BLaER1 treated with 17β-estradiol and CSF1 and Interleukin-3, amounts not matched to agents 10 nM and 100 nM (cell line): ENCODE data around the gene PITPNB.

Experiments used
- H3K27ac ChIP-seq, 11 experiments: shearing (Covaris generic); formaldehyde crosslinking; 2 replicates each; pipeline ENCODE4 v1.8.1; 2022
- H3K27me3 ChIP-seq, 11 experiments: shearing (Covaris generic); formaldehyde crosslinking; 2 replicates each; pipeline ENCODE4 v1.8.1; 2022
- H3K36me3 ChIP-seq, 11 experiments: shearing (Covaris generic); formaldehyde crosslinking; 2 replicates each; pipeline ENCODE4 v1.8.1; 2022
- H3K4me1 ChIP-seq, 10 experiments: shearing (Covaris generic); formaldehyde crosslinking; 2 replicates each; pipeline ENCODE4 v1.8.1; 2022
- H3K4me2 ChIP-seq, 11 experiments: shearing (Covaris generic); formaldehyde crosslinking; 2 replicates each; pipeline ENCODE4 v1.8.1; 2022
- H3K4me3 ChIP-seq, 10 experiments: shearing (Covaris generic); formaldehyde crosslinking; 2 replicates each; pipeline ENCODE4 v1.8.1; 2022
- H3K9ac ChIP-seq, 11 experiments: shearing (Covaris generic); formaldehyde crosslinking; 2 replicates each; pipeline ENCODE4 v1.8.1; 2022
- H3K9me3 ChIP-seq, 11 experiments: shearing (Covaris generic); formaldehyde crosslinking; replicated peaks in 1 of 11; 2 replicates each; pipeline ENCODE4 v1.8.1; 2022
- H4K20me1 ChIP-seq, 11 experiments: shearing (Covaris generic); formaldehyde crosslinking; 2 replicates each; pipeline ENCODE4 v1.8.1; 2022
- Cebpa-rat ChIP-seq, 11 experiments: shearing (Covaris generic); IDR thresholded peaks; 2 replicates each; pipeline ENCODE4 v1.8.1; 2022

PITPNB gene

GRCh38 chr22:27811778-27812177 lies 107.3 kb downstream of the PITPNB start:
- Histone ChIP-seq H3K27ac (no peak overlapping the region), H3K36me3 (no peaks in the 10 kb centered on the region), H3K4me3 (no peak overlapping the region), H4K20me1 (no peaks in the 10 kb centered on the region; a peak in 1 of 22 replicates), H3K9me3 (no peaks in the 10 kb centered on the region), H3K9ac (no peak overlapping the region), H3K4me1 (no peaks in the 10 kb centered on the region; a peak in 1 of 20 replicates), H3K27me3 (no peaks in the 10 kb centered on the region), H3K4me2 (no peak overlapping the region)
- no peak for TF ChIP-seq Cebpa-rat (IDR thresholded peaks at IDR 0.05)

- H3K4me1 ChIP-seq = no peaks in the 10 kb centered on the region; a peak in 1 of 20 replicates
- no peak overlapping the region for H3K4me3 ChIP-seq
- H4K20me1 ChIP-seq = no peaks in the 10 kb centered on the region; a peak in 1 of 22 replicates
- no peaks in the 10 kb centered on the region for H3K36me3 ChIP-seq
- no peaks in the 10 kb centered on the region for H3K27me3 ChIP-seq
- no peak overlapping the region for H3K27ac ChIP-seq
- H3K9me3 ChIP-seq = no peaks in the 10 kb centered on the region
- no peak overlapping the region for H3K9ac ChIP-seq
- no peak overlapping the region for H3K4me2 ChIP-seq
- TF ChIP-seq Cebpa-rat (IDR thresholded peaks at IDR 0.05) = no peak
These were observed 108.4 kb downstream of the PITPNB start for GRCh38 chr22:27810609-27811151.

DNA sequence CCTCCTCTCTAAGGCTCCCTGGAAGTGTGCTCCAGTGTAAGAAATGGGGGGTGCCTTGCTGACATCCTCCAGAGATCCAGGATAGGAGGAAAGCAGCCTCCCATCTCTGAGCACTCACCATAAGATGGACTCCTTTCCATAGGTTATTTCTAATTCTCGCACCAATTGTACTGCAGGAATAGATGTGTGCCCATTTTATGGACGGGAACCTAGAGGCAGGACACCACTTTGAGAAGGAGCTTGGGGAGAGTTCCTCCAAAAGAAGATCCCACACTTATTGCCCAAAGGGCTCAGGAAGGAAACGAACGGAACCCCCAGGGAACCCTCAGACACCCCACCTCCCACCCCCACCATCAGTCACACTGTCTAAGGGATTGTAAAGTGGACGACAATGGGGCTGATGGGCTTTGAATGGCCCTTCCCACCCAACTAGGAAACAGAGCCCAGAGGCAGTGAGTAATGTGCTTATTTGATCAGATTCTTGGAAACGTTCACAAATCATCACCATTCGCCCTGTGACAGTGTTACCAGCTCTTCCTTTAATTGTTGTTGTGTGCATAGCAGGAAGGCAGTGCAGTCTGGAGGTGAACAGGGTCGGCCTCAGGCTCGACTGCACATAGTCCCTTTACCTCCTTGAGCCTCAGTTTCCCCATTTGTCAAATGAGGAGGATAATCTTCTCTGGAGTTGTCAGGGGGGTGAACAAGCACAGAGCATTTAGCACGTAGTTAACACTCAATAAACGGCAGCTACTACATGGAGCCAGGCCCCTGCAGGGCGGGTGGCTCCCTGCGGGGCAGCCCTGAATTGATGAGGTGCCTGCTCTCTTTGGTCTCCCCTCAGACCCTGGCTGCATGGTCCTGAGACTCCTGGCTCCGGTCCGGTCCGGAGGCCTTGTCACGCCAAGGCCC lies 109.1 kb downstream of the PITPNB start:
- Histone ChIP-seq H3K9me3 (no peaks in the 10 kb centered on the region), H3K27ac (no peak overlapping the region), H3K4me1 (peaks cover 0 to 3% (median under 1%) of the 10 kb centered on the region in 10 experiments; a peak in 7 of 20 replicates), H3K9ac (no peak overlapping the region), H3K36me3 (no peaks in the 10 kb centered on the region), H3K4me3 (no peak overlapping the region), H4K20me1 (no peaks in the 10 kb centered on the region; a peak in 1 of 22 replicates), H3K4me2 (no peak overlapping the region), H3K27me3 (no peaks in the 10 kb centered on the region)
- TF ChIP-seq Cebpa-rat (IDR thresholded peaks at IDR 0.05) = no peak

DNA sequence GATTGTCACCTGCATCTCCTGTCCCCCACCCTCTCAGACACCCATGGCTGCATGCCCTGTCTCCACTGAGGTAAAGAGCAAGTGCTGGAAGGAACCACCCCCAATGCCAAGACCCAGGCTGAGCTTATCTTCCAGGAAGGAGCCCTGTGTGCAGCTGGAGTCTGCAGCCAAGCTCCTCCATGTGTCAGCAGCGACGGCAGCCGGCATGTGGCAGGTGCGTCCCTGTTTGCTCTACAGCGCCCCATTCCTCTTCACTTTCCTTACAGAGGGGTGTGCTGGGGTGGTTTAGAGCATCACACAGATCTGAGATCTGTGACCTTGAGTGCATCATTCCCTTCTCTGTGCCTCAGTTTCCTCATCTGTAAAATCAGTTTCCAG lies 109.8 kb downstream of the PITPNB start:
- peaks cover 4 to 10% (median 8%) of the 10 kb centered on the region in 10 experiments; a peak in 15 of 20 replicates for H3K4me1 ChIP-seq
- no peak for TF ChIP-seq Cebpa-rat (IDR thresholded peaks at IDR 0.05)
- H3K9me3 ChIP-seq = no peaks in the 10 kb centered on the region
- no peak overlapping the region for H3K27ac ChIP-seq
- H3K4me2 ChIP-seq = no peak overlapping the region; a peak in 1 of 22 replicates
- H3K9ac ChIP-seq = no peak overlapping the region
- no peaks in the 10 kb centered on the region; a peak in 1 of 22 replicates for H4K20me1 ChIP-seq
- H3K27me3 ChIP-seq = no peaks in the 10 kb centered on the region; a peak in 2 of 22 replicates
- H3K4me3 ChIP-seq = no peak overlapping the region
- H3K36me3 ChIP-seq = no peaks in the 10 kb centered on the region

- TF ChIP-seq Cebpa-rat (IDR thresholded peaks at IDR 0.05) = no peak
These were observed 110.4 kb downstream of the PITPNB start for GRCh38 chr22:27808451-27809225.

DNA sequence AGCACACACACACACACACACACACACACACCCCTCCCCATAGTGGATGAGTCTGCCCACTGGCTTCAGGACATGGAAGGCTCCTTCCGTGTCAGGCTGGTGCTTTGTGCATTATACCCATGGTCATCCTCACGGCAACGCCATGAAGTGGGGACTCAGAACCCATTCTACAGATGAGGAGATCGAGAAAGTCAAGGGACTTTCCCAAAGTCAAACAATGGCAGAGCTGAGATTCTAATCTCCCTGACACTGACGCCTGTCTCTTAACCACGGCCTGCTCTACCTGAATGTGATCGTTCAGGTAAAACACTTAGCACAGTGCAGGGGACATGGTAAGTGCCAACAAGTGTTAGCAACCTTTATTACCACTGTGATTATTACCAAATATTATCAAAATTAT lies 113.2 kb downstream of the PITPNB start:
- Histone ChIP-seq H3K36me3 (no peaks in the 10 kb centered on the region), H3K9ac (no peak overlapping the region), H3K27me3 (peaks cover 12 to 20% (median 18%) of the 10 kb centered on the region in 11 experiments; a peak in 18 of 22 replicates), H3K4me1 (peaks cover 8 to 25% (median 16%) of the 10 kb centered on the region in 10 experiments; a peak in 15 of 20 replicates), H4K20me1 (no peaks in the 10 kb centered on the region; a peak in 1 of 22 replicates), H3K4me3 (no peak overlapping the region), H3K9me3 (no peaks in the 10 kb centered on the region), H3K27ac (no peak overlapping the region), H3K4me2 (no peak overlapping the region)
- TF ChIP-seq Cebpa-rat (IDR thresholded peaks at IDR 0.05) = no peak

More at GRCh38 chr22:27808451-27809225, 110.4 kb downstream of the PITPNB start:
- Histone ChIP-seq H3K4me1 (peaks cover 5 to 14% (median 11%) of the 10 kb centered on the region in 10 experiments; a peak in 15 of 20 replicates), H3K36me3 (no peaks in the 10 kb centered on the region), H3K27me3 (no peaks in the 10 kb centered on the region; a peak in 2 of 22 replicates), H3K4me3 (no peak overlapping the region), H3K27ac (no peak overlapping the region), H4K20me1 (no peaks in the 10 kb centered on the region; a peak in 1 of 22 replicates), H3K4me2 (no peak overlapping the region; a peak in 1 of 22 replicates), H3K9me3 (no peaks in the 10 kb centered on the region), H3K9ac (no peak overlapping the region)

DNA sequence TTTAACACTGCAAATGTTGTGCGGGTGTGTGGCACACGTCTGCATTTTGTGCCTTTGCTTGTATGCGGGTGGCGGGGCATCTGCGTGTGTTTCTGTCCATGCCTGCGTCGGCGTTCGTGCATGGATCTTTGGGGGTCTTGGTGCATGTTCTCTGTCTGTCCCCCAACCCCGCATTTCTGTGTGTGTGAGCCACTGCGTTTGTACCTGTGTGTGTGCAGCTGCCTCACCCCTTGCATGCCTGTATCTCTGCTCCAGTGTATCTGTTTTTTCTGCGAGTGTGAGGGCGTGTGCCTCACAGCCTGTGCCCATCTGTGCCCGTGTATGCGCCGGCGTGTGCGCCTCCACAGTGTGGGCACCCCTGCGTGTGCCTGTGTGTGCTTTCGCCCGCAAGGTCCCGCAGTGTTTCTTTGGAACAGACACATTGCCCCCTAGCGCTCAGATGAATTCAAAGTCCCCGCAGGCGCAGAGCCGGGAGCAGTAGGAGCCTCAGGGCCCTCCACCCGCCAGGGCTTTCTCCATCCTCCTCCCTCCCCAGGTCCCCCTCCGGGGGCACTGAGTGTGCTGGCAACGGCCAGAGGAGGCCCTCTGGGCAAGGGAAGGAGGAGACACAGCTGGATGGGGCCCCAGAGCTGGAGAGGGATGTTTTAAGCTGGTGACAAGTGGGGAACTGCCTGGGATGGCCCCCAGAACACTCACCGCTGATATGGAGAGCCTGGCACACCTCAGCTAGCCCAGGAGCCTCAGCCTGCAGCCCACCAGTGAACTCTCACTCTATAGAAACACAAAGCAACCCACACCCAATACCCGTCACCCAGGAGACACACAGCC lies 114.4 kb downstream of the PITPNB start:
- Histone ChIP-seq H3K36me3 (no peaks in the 10 kb centered on the region), H4K20me1 (peaks cover 0 to 5% (median 0%) of the 10 kb centered on the region in 11 experiments; a peak in 3 of 22 replicates), H3K4me3 (no peak overlapping the region), H3K9ac (peak overlapping the region in 2 of 11 experiments; percentile 1 to 48; a peak in 2 of 22 replicates), H3K27ac (no peak overlapping the region), H3K27me3 (peaks cover 23 to 31% (median 29%) of the 10 kb centered on the region in 11 experiments), H3K4me2 (peak overlapping the region; percentile 11 to 59 (median 48); a peak in 16 of 22 replicates), H3K4me1 (peaks cover 11 to 34% (median 20%) of the 10 kb centered on the region in 10 experiments; a peak in 15 of 20 replicates), H3K9me3 (peaks cover 0 to 9% (median 0%) of the 10 kb centered on the region in 11 experiments; a peak in 3 of 22 replicates)
- no peak for TF ChIP-seq Cebpa-rat (IDR thresholded peaks at IDR 0.05)

- TF ChIP-seq Cebpa-rat (IDR thresholded peaks at IDR 0.05) = no peak
- Histone ChIP-seq H3K9ac (no peak overlapping the region), H3K4me3 (no peak overlapping the region), H3K9me3 (peaks cover 0 to 9% (median 0%) of the 10 kb centered on the region in 11 experiments; a peak in 5 of 22 replicates), H3K27ac (no peak overlapping the region), H3K4me1 (peaks cover 11 to 35% (median 20%) of the 10 kb centered on the region in 10 experiments; a peak in 15 of 20 replicates), H4K20me1 (peaks cover 0 to 5% (median 0%) of the 10 kb centered on the region in 11 experiments; a peak in 2 of 22 replicates), H3K4me2 (peak overlapping the region in 10 of 11 experiments; percentile 11 to 59 (median 48); a peak in 13 of 22 replicates), H3K27me3 (peaks cover 23 to 37% (median 32%) of the 10 kb centered on the region in 11 experiments), H3K36me3 (no peaks in the 10 kb centered on the region)
These were observed 115.1 kb downstream of the PITPNB start for GRCh38 chr22:27803841-27804415.
